ENCODE measurements around the gene REG1B. TPM values are rescaled to one million over a fixed set of nuclear protein-coding genes. Genes with fewer than 3 reads are reported as not detected.

The REG1B gene
- total RNA-seq, 2 donors from 2014 or later: not detected

GRCh38 chr2:79112269-79112668 is 24.5 kb upstream of the REG1B start:
- no peak overlapping the region for H3K27ac ChIP-seq

GRCh38 chr2:79105259-79105658 is 17.5 kb upstream of the REG1B start:
- intact Hi-C loops (cut with DNase I): no loop called here
- no peak overlapping the region for H3K4me3 ChIP-seq

More at GRCh38 chr2:79112269-79112668, 24.5 kb upstream of the REG1B start:
- H3K4me3 ChIP-seq: no peak overlapping the region
- no peak for DNase-seq (ENCODE audit: low spot score)
- no peaks in the 10 kb centered on the region for H3K4me1 ChIP-seq (replicated peaks)
- intact Hi-C loops (cut with DNase I): no loop called here
- H3K27me3 ChIP-seq (replicated peaks; ENCODE audit: insufficient read depth): no peaks in the 10 kb centered on the region
- H3K36me3 ChIP-seq: no peaks in the 10 kb centered on the region
- TF ChIP-seq CTCF (IDR thresholded peaks at IDR 0.05) (no peak), POLR2A (IDR thresholded peaks at IDR 0.05) (no peak), POLR2AphosphoS5 (IDR thresholded peaks at IDR 0.05) (no peak)
- no peaks in the 10 kb centered on the region for H3K9me3 ChIP-seq
- 93% methylated on average over 3 of the region's 3 CpGs for WGBS

GRCh38 chr2:79103214-79103613 is 15.4 kb upstream of the REG1B start:
- intact Hi-C loops (cut with DNase I): no loop called here
- DNase-seq (ENCODE audit: low spot score): no peak
- Histone ChIP-seq H3K9me3 (no peaks in the 10 kb centered on the region), H3K27me3 (replicated peaks; ENCODE audit: insufficient read depth) (no peaks in the 10 kb centered on the region), H3K4me1 (replicated peaks) (no peaks in the 10 kb centered on the region), H3K4me3 (no peak overlapping the region), H3K36me3 (no peaks in the 10 kb centered on the region), H3K27ac (no peak overlapping the region)
- WGBS: 14% methylated on average over 2 of the region's 2 CpGs
- peak; percentile 77 for TF ChIP-seq POLR2AphosphoS5 (IDR thresholded peaks at IDR 0.05)
- no peak for TF ChIP-seq POLR2A (IDR thresholded peaks at IDR 0.05)
- no peak for TF ChIP-seq CTCF (IDR thresholded peaks at IDR 0.05)

More at GRCh38 chr2:79105259-79105658, 17.5 kb upstream of the REG1B start:
- no peaks in the 10 kb centered on the region for H3K4me1 ChIP-seq (replicated peaks)
- WGBS: 94% methylated on average over 2 of the region's 2 CpGs
- no peaks in the 10 kb centered on the region for H3K36me3 ChIP-seq
- H3K27ac ChIP-seq: no peak overlapping the region
- H3K27me3 ChIP-seq (replicated peaks; ENCODE audit: insufficient read depth): no peaks in the 10 kb centered on the region
- TF ChIP-seq POLR2AphosphoS5 (IDR thresholded peaks at IDR 0.05): no peak
- no peak for TF ChIP-seq POLR2A (IDR thresholded peaks at IDR 0.05)
- TF ChIP-seq CTCF (IDR thresholded peaks at IDR 0.05): no peak
- no peaks in the 10 kb centered on the region for H3K9me3 ChIP-seq
- no peak for DNase-seq (ENCODE audit: low spot score)

GRCh38 chr2:79101024-79101423 is 13.2 kb upstream of the REG1B start:
- no peak overlapping the region for H3K27ac ChIP-seq
- intact Hi-C loops (cut with DNase I): no loop called here
- H3K27me3 ChIP-seq (replicated peaks; ENCODE audit: insufficient read depth): no peaks in the 10 kb centered on the region
- no peaks in the 10 kb centered on the region for H3K4me1 ChIP-seq (replicated peaks)
- no peak for TF ChIP-seq CTCF (IDR thresholded peaks at IDR 0.05)
- no peak for TF ChIP-seq POLR2AphosphoS5 (IDR thresholded peaks at IDR 0.05)
- TF ChIP-seq POLR2A (IDR thresholded peaks at IDR 0.05): no peak
- H3K36me3 ChIP-seq: no peaks in the 10 kb centered on the region
- no peaks in the 10 kb centered on the region for H3K9me3 ChIP-seq
- 93% methylated on average over 2 of the region's 2 CpGs for WGBS
- H3K4me3 ChIP-seq: no peak overlapping the region
- DNase-seq (ENCODE audit: low spot score): no peak

- WGBS: 97% methylated on average over 1 of the region's 1 CpG
- Histone ChIP-seq H3K36me3 (no peaks in the 10 kb centered on the region), H3K27me3 (replicated peaks; ENCODE audit: insufficient read depth) (no peaks in the 10 kb centered on the region), H3K27ac (no peak overlapping the region), H3K9me3 (no peaks in the 10 kb centered on the region), H3K4me1 (replicated peaks) (no peaks in the 10 kb centered on the region), H3K4me3 (no peak overlapping the region)
- no peak for TF ChIP-seq POLR2A (IDR thresholded peaks at IDR 0.05)
- intact Hi-C loops (cut with DNase I): no loop called here
- DNase-seq (ENCODE audit: low spot score): no peak
These were observed 12.5 kb upstream of the REG1B start for GRCh38 chr2:79100285-79100684.

Measured in prostate gland (tissue), 2 donors.